ENCODE data around the gene GABRR3.

GRCh38 chr3:97938444-97938843, 96.7 kb downstream of the GABRR3 start:
- TF ChIP-seq EZH2phosphoT487 (IDR thresholded peaks at IDR 0.05; ENCODE audit: low read length) (no peak), CTCF (IDR thresholded peaks at IDR 0.05; ENCODE audit: low read length) (no peak), EZH2 (optimal IDR thresholded peaks at IDR 0.05; ENCODE audit: low read depth, low read length) (no peak)

Measured in MM.1S (cell line).